ENCODE measurements around the gene TBX2.
A peak's percentile ranks its signal among the peaks of the same experiment; 100 is the strongest.

TBX2 gene

GRCh38 chr17:61403801-61404662 is 4.4 kb downstream of the TBX2 start:
- Histone ChIP-seq H3K27ac (ENCODE audit: low read length) (no peak overlapping the region), H3K4me3 (ENCODE audit: low read length in 2 of 2) (peak overlapping the region in 1 of 2 donors; percentile 35), H3K9ac (ENCODE audit: low read length in 2 of 2) (no peak overlapping the region), H3K36me3 (ENCODE audit: control insufficient read depth in 2 of 2, insufficient read depth in 2 of 2, low read length in 2 of 2) (no peaks in the 10 kb centered on the region), H3K4me1 (ENCODE audit: control insufficient read depth, insufficient read depth, low read length) (peaks cover 36% of the 10 kb centered on the region), H3K27me3 (ENCODE audit: control insufficient read depth in 1 of 2, insufficient read depth in 2 of 2, low read length in 2 of 2) (peaks cover 65 to 86% of the 10 kb centered on the region in 2 donors), H3K9me3 (ENCODE audit: control insufficient read depth in 2 of 2, low read length in 2 of 2) (no peaks in the 10 kb centered on the region)

GRCh38 chr17:61404663-61404912 is 4.9 kb downstream of the TBX2 start:
- peaks cover 65 to 84% of the 10 kb centered on the region in 2 donors for H3K27me3 ChIP-seq (ENCODE audit: control insufficient read depth in 1 of 2, insufficient read depth in 2 of 2, low read length in 2 of 2)

GRCh38 chr17:61404913-61405685 is 5.5 kb downstream of the TBX2 start:
- Histone ChIP-seq H3K27me3 (ENCODE audit: control insufficient read depth in 1 of 2, insufficient read depth in 2 of 2, low read length in 2 of 2) (peaks cover 68 to 85% of the 10 kb centered on the region in 2 donors), H3K4me1 (ENCODE audit: control insufficient read depth, insufficient read depth, low read length) (peaks cover 38% of the 10 kb centered on the region), H3K9ac (ENCODE audit: low read length in 2 of 2) (no peak overlapping the region)

More at GRCh38 chr17:61404663-61404912, 4.9 kb downstream of the TBX2 start:
- Histone ChIP-seq H3K4me1 (ENCODE audit: control insufficient read depth, insufficient read depth, low read length) (peaks cover 35% of the 10 kb centered on the region), H3K36me3 (ENCODE audit: control insufficient read depth in 2 of 2, insufficient read depth in 2 of 2, low read length in 2 of 2) (no peaks in the 10 kb centered on the region), H3K9me3 (ENCODE audit: control insufficient read depth in 2 of 2, low read length in 2 of 2) (no peaks in the 10 kb centered on the region), H3K4me3 (ENCODE audit: low read length in 2 of 2) (peak overlapping the region in 1 of 2 donors; percentile 35), H3K9ac (ENCODE audit: low read length in 2 of 2) (no peak overlapping the region), H3K27ac (ENCODE audit: low read length) (no peak overlapping the region)

GRCh38 chr17:61405686-61406536 is 6.3 kb downstream of the TBX2 start:
- Histone ChIP-seq H3K4me3 (ENCODE audit: low read length in 2 of 2) (peak overlapping the region in 1 of 2 donors; percentile 22), H3K4me1 (ENCODE audit: control insufficient read depth, insufficient read depth, low read length) (peaks cover 41% of the 10 kb centered on the region), H3K9ac (ENCODE audit: low read length in 2 of 2) (no peak overlapping the region), H3K27me3 (ENCODE audit: control insufficient read depth in 1 of 2, insufficient read depth in 2 of 2, low read length in 2 of 2) (peaks cover 72 to 87% of the 10 kb centered on the region in 2 donors), H3K27ac (ENCODE audit: low read length) (no peak overlapping the region), H3K9me3 (ENCODE audit: control insufficient read depth in 2 of 2, low read length in 2 of 2) (no peaks in the 10 kb centered on the region), H3K36me3 (ENCODE audit: control insufficient read depth in 2 of 2, insufficient read depth in 2 of 2, low read length in 2 of 2) (no peaks in the 10 kb centered on the region)

More at GRCh38 chr17:61404913-61405685, 5.5 kb downstream of the TBX2 start:
- H3K9me3 ChIP-seq (ENCODE audit: control insufficient read depth in 2 of 2, low read length in 2 of 2), result no peaks in the 10 kb centered on the region
- H3K36me3 ChIP-seq (ENCODE audit: control insufficient read depth in 2 of 2, insufficient read depth in 2 of 2, low read length in 2 of 2), result no peaks in the 10 kb centered on the region
- H3K4me3 ChIP-seq (ENCODE audit: low read length in 2 of 2), result peak overlapping the region in 1 of 2 donors; percentile 35
- H3K27ac ChIP-seq (ENCODE audit: low read length), result no peak overlapping the region

- H3K27me3 ChIP-seq (ENCODE audit: control insufficient read depth in 1 of 2, insufficient read depth in 2 of 2, low read length in 2 of 2), result peaks cover 71 to 86% of the 10 kb centered on the region in 2 donors
- no peak overlapping the region for H3K27ac ChIP-seq (ENCODE audit: low read length)
- no peak overlapping the region for H3K9ac ChIP-seq (ENCODE audit: low read length in 2 of 2)
- H3K36me3 ChIP-seq (ENCODE audit: control insufficient read depth in 2 of 2, insufficient read depth in 2 of 2, low read length in 2 of 2), result no peaks in the 10 kb centered on the region
- no peak overlapping the region for H3K4me3 ChIP-seq (ENCODE audit: low read length in 2 of 2)
- no peaks in the 10 kb centered on the region for H3K9me3 ChIP-seq (ENCODE audit: control insufficient read depth in 2 of 2, low read length in 2 of 2)
- peaks cover 44% of the 10 kb centered on the region for H3K4me1 ChIP-seq (ENCODE audit: control insufficient read depth, insufficient read depth, low read length)
Observed at GRCh38 chr17:61406537-61406845, 6.8 kb downstream of the TBX2 start.

GRCh38 chr17:61406971-61407911 is 7.6 kb downstream of the TBX2 start:
- Histone ChIP-seq H3K4me3 (ENCODE audit: low read length in 2 of 2) (peak overlapping the region in 1 of 2 donors; percentile 15), H3K4me1 (ENCODE audit: control insufficient read depth, insufficient read depth, low read length) (peaks cover 51% of the 10 kb centered on the region), H3K9ac (ENCODE audit: low read length in 2 of 2) (no peak overlapping the region), H3K27ac (ENCODE audit: low read length) (no peak overlapping the region), H3K27me3 (ENCODE audit: control insufficient read depth in 1 of 2, insufficient read depth in 2 of 2, low read length in 2 of 2) (peaks cover 64 to 87% of the 10 kb centered on the region in 2 donors), H3K36me3 (ENCODE audit: control insufficient read depth in 2 of 2, insufficient read depth in 2 of 2, low read length in 2 of 2) (no peaks in the 10 kb centered on the region), H3K9me3 (ENCODE audit: control insufficient read depth in 2 of 2, low read length in 2 of 2) (no peaks in the 10 kb centered on the region)

- Histone ChIP-seq H3K9me3 (ENCODE audit: control insufficient read depth in 2 of 2, low read length in 2 of 2) (no peaks in the 10 kb centered on the region), H3K27ac (ENCODE audit: low read length) (no peak overlapping the region), H3K27me3 (ENCODE audit: control insufficient read depth in 1 of 2, insufficient read depth in 2 of 2, low read length in 2 of 2) (peaks cover 56 to 84% of the 10 kb centered on the region in 2 donors), H3K4me3 (ENCODE audit: low read length in 2 of 2) (peak overlapping the region in 1 of 2 donors; percentile 74), H3K36me3 (ENCODE audit: control insufficient read depth in 2 of 2, insufficient read depth in 2 of 2, low read length in 2 of 2) (no peaks in the 10 kb centered on the region), H3K4me1 (ENCODE audit: control insufficient read depth, insufficient read depth, low read length) (peaks cover 55% of the 10 kb centered on the region), H3K9ac (ENCODE audit: low read length in 2 of 2) (no peak overlapping the region)
Observed at GRCh38 chr17:61408151-61409041, 8.8 kb downstream of the TBX2 start.

- H3K36me3 ChIP-seq (ENCODE audit: control insufficient read depth in 2 of 2, insufficient read depth in 2 of 2, low read length in 2 of 2), result no peaks in the 10 kb centered on the region
- no peaks in the 10 kb centered on the region for H3K9me3 ChIP-seq (ENCODE audit: control insufficient read depth in 2 of 2, low read length in 2 of 2)
- no peak overlapping the region for H3K27ac ChIP-seq (ENCODE audit: low read length)
- peak overlapping the region; percentile 40 to 74 for H3K4me3 ChIP-seq (ENCODE audit: low read length in 2 of 2)
- H3K27me3 ChIP-seq (ENCODE audit: control insufficient read depth in 1 of 2, insufficient read depth in 2 of 2, low read length in 2 of 2), result peaks cover 45 to 76% of the 10 kb centered on the region in 2 donors
- peaks cover 47% of the 10 kb centered on the region for H3K4me1 ChIP-seq (ENCODE audit: control insufficient read depth, insufficient read depth, low read length)
- H3K9ac ChIP-seq (ENCODE audit: low read length in 2 of 2), result no peak overlapping the region
Observed at GRCh38 chr17:61409301-61410112, 9.9 kb downstream of the TBX2 start.

All from stomach smooth muscle (tissue), 2 donors.